ENCODE measurements around the gene AFG3L2.

AFG3L2 gene

DNA sequence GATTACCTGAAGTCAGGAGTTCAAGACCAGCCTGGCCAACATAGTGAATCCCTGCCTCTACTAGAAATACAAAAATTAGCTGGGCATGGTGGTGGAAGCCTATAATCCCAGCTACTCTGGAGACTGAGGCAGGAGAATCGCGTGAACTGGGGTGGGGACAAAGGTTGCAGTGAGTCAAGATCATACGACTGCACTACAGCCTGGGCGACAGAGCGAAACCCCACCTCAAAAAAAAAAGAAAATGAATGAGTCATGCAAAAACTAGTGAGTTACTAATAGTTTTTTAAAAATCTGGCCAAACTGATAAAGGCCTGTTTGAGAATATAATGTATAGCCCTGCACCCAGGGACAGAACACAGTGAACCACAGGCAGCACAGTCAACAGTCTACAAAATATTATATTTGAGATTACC is 17.5 kb downstream of the AFG3L2 start:
- no peak for DNase-seq (ENCODE audit: low read depth)

GRCh38 chr18:12352188-12352587 is 24.8 kb downstream of the AFG3L2 start:
- DNase-seq (ENCODE audit: low read depth), result no peak

GRCh38 chr18:12347895-12348294 is 29.1 kb downstream of the AFG3L2 start:
- no peak for DNase-seq (ENCODE audit: low read depth)

- DNase-seq (ENCODE audit: low read depth), result no peak
Observed at GRCh38 chr18:12346240-12346565, 30.8 kb downstream of the AFG3L2 start.

DNA sequence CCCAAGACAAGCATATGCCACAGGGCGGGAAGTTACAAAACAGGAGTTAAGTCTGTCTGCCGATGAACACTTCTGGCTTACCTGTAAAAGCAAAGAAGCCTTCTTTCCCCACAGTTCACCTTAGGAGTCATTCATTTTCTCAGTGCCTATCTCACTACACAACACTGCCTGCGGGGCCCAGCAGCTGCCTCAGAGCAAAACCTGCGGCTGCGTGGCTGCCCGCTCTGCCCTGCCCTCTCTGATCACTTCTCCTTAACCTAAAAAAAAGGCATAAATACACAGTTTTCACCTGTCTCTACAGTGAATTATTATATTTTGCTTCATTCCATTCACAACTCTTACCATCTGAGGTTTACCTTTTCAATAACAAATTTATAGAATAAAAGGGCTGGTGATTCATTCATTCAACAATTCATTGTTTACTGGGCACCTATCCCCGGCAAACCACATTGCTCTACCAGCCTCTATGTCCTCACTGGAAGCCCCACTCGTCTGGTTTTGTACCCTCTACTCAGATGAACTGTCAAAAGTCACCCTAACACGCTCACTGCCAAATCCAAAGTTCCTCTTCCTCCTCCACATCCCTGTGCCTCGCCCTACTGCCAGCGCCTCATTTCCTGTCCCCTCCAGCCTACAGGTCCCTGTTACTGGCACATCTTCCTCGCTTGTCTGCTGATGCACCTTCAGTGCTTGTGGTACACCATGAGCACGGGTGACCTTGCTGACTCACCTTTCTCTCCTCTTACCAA is 31.4 kb downstream of the AFG3L2 start:
- no peak for DNase-seq (ENCODE audit: low read depth)

DNA sequence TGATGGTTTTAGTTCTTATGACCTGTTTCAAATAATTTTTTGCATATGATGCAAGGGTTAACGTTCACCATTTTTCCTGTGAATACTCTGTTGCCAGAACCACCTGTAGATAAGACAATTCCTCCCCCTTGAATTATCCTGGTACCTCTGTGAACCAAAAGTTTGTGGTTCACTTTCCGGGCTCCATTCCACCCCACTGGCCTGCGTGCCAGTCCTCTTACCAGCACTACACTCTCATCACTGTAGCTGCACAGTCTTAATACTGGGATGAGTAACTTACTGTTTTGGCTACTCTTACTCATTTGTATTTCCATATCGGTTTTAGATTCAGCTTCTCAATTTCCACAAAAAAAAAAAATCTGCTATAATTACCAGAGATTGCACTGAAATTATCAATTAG is 34.4 kb downstream of the AFG3L2 start:
- no peak for DNase-seq (ENCODE audit: low read depth)

DNA sequence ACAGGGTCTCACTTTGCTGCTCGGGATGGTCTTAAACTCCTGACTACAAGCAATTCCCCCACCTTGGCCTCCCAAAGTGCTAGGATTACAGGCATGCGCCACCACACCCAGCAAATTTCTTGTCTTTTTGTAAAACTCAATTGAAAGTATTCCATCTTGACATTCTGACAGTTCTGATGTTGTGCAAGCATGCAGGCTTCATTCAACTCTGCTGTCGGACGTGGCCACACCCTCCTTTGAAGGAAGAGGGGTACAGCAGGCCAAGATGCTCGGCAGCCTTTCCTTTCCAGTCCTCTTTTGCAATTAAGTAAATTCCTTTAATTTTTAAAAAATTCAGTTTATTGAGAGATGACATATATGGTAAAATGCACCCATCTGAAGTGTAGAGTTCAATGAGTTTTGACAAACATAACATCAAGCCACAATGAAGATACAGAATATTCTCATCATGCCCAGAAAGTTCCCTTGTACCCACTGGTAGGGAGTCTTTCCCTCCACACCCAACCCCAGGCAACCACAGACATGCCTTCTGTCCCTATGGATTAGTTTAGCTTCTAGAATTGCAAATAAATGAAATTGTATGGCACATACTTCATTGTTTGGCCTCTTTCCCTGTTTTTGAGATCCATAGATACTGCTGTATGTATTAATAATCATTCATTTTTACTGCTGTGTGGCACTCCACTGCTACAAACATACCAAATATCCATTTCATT is 35.9 kb downstream of the AFG3L2 start:
- no peak for DNase-seq (ENCODE audit: low read depth)

- DNase-seq (ENCODE audit: low read depth), result no peak
Observed at GRCh38 chr18:12338382-12338781, 38.6 kb downstream of the AFG3L2 start.

GRCh38 chr18:12336887-12337286 is 40.1 kb downstream of the AFG3L2 start:
- DNase-seq (ENCODE audit: low read depth), result no peak

DNA sequence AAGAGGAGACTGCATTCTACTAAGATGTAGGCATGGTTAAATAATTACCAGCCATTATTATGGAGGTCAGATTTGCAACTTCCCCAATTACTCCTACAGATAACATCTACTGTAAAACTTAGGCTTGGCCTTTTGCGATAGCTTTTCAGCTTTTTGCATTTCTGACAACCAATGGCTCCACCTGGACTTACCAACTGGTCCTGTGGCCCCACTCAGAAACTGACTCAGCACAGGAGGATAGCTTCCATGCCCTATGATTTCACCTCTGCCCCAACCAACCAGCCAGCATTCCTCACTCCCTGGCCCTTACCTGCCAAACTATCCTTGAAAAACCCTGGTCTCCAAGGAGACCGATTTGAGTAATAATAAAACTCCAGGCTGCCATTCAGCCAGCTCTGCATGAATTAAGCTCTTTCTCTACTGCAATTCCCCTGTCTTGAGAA is 40.8 kb downstream of the AFG3L2 start:
- no peak for DNase-seq (ENCODE audit: low read depth)

GRCh38 chr18:12335503-12335902 is 41.5 kb downstream of the AFG3L2 start:
- no peak for DNase-seq (ENCODE audit: low read depth)

GRCh38 chr18:12334863-12335262 is 42.2 kb downstream of the AFG3L2 start:
- no peak for DNase-seq (ENCODE audit: low read depth)

DNA sequence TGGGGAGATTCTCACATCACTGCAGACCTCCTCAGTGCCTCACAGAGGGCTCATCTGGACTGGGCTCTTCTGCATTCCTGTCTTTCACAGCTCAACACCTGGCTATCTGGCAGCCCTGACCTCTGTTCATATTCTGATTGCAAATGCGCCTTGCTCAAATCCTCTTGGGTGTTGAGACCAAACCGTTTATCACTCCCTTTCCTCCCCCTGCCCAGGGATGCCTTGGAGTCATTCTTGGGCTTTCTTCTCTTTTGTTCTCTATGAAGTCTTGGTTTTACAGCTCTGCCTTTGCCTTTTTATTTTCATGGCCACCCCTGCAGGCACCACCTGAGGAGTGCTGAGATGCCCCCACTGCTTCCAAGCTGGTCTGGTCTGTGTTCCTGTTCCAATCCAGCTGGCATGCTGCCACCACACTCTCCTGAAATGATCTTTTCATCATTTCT is 42.6 kb downstream of the AFG3L2 start:
- no peak for DNase-seq (ENCODE audit: low read depth)

GRCh38 chr18:12333506-12334290 is 43.3 kb downstream of the AFG3L2 start:
- DNase-seq (ENCODE audit: low read depth), result no peak

GRCh38 chr18:12330766-12331165 is 46.3 kb downstream of the AFG3L2 start:
- DNase-seq (ENCODE audit: low read depth), result no peak

DNA sequence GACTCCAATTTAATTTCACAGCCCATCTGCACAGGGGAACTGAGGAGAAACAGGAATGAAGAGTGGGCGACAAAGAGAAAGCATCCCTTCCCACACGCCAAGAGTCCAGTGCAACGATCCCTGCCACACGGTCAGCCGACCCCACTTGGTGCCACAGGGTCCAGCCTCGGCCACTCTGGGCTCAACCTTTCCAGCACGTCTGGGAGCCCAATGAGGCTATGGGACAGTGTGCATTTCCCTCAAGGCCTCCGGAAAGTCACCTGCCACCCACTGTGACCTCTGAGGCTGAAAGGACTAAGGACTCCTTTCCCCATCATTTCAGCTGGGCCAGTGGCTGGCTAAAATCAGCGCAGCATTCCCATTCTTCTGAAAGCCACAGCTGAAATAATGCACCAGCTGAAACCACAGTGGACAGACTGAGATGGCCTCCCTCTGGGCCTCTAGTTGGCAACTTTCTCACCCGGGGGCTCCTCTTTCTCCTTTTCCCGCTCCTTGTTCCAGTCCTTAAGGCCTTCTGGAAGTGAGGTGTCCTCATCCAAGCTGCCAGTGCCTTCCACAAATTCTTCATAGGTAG is 47.8 kb downstream of the AFG3L2 start:
- DNase-seq (ENCODE audit: low read depth), result no peak

DNA sequence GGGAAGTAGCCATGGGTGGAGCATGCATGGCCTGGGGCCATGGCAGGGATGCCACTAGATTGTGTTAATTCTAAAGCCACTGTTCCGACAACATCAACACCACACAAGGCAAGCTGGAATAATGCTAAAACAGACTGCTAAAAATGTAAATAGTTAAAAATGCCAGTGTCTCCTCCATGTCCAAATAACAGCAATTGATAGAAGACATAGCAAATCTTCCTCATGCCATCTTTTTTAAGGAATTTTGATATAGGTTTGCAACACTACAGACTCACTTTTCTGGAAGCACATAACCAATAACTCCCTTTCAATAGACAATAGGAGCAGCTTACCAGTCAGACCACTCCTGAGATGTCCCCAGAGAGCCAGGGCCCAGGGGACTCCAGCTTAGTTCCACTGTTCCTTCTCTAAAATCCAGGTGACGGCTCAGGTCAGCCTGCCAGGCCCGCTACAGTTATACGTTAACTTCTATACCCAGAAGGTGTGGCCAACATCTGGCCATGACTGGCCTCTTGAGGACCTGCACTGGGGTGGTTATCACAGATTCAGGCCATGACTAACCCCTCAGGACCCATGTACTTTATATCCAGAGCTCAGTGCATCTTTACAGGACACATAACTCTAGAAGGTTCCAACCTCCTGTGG is 48.7 kb downstream of the AFG3L2 start:
- no peak for DNase-seq (ENCODE audit: low read depth)

- no peak for DNase-seq (ENCODE audit: low read depth)
Observed at GRCh38 chr18:12327510-12328178, 49.4 kb downstream of the AFG3L2 start.

DNA sequence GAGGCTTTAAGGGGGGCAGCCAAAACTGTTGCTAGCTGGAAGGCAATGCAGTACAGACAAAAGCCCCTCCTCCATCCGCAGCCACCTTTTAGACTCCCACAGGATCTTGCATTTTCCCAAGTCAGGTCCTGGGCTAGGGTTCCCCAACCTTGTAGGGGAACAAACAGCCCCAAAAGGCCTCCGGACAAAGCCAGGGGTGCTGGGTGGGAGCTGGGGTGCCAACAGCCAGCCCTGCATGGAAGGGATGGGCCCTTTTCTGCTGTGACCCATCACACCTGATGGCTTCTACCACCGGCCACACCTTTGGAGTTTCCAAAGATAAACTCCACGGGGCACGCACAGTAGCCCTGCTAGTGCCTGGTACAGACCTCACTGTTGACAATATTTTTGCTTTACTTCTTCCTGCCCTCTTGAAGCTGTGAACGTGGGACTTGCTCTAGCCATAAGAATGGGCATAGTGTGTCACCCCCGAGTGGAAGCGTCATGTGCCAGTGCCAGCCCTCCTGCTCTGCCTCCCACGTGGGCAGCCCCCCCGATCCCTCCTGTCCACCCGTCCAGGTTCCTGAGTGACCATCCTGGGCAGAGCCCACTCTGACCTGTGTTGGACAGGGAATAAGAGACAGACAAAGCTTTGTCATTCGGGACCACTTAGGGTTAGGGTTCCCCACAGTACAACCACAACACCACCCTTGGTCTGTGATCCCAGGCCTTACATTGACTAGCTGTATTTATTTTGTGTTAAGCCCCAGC is 50.1 kb downstream of the AFG3L2 start:
- DNase-seq (ENCODE audit: low read depth), result no peak

DNA sequence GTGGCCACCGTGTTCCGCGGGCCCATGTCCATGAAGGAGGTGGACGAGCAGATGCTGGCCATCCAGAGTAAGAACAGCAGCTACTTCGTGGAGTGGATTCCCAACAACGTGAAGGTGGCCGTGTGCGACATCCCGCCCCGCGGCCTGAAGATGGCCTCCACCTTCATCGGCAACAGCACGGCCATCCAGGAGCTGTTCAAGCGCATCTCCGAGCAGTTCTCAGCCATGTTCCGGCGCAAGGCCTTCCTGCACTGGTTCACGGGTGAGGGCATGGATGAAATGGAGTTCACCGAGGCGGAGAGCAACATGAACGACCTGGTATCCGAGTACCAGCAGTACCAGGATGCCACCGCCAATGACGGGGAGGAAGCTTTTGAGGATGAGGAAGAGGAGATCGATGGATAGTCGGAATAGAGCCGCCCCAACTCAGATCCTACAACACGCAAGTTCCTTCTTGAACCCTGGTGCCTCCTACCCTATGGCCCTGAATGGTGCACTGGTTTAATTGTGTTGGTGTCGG is 51.2 kb downstream of the AFG3L2 start:
- no peak for DNase-seq (ENCODE audit: low read depth)
